Stimulated activated CD8-positive, alpha-beta memory T cell treated with anti-CD3 and anti-CD28 coated beads, Interleukin-2, amount 100 ng/mL, for 1 hour (primary cell): ENCODE data around the gene SLC47A2.

Source experiments
- DNase-seq, 2 donors: peaks; one replicate each; pipeline ENCODE4 v3.0.0-alpha.2; 2020; ENCODE audit warnings: low read depth in 2 of 2

Gene SLC47A2

DNA sequence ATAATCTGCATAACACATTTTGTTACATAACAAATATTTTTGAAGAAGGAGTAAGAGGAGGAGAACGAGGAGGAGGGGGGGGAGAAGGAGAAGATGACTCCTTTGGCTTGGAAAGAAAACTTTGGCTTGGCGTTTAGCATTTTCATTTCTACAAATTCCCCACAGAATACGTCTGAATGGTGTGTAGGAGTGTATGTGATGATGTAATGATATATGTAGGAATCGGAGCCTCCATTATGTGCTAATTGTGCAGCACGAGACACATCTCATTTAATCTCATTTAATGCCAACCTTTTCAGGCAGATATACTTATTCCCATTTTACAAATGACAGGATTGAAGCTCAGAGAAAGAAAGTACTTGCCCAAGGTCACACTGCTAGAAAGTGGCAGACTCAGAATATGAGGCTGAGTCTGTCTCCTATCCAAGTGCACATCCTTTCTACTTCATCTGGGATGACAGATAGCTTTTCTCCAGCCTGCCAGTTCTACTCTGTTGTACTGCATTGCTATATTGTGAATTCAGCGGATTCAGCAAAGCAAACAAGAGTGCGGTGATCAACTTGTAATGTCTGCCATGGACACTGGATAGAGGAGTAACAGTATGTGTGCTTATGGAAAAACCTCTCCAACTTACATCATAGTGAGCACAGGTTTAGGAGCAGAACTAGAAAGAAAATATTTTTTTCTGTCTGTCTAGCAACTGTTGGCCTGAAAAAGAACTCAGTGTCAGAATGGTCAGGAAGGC is 10.4 kb upstream of the SLC47A2 start:
- no peak for DNase-seq

GRCh38 chr17:19725486-19725885 is 9.1 kb upstream of the SLC47A2 start:
- DNase-seq: no peak

- DNase-seq: peak in 1 of 2 donors; percentile 14
Observed at GRCh38 chr17:19724501-19725420, 8.4 kb upstream of the SLC47A2 start.

DNA sequence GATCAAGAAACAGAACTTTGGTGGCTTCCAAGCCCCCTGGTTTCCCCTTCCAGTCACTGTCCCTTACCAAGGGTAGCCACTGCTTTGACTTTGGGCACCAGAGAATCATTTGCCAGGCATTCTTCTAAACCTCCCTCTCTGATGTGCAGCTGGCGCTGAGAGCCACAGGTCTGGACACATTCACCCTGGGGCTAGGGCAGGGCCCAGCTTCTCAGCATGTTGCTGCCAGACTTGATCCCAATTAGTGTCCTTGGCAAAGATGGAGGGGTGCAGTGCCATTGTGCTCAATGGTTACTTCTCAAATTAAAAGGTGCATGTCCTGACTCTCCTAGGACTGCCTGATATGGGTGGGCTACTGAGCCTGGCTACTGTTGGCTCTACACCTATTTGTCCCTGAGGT is 7.6 kb upstream of the SLC47A2 start:
- no peak for DNase-seq

- DNase-seq: no peak
Observed at GRCh38 chr17:19720631-19721426, 4.4 kb upstream of the SLC47A2 start.

GRCh38 chr17:19720210-19720475 is 3.8 kb upstream of the SLC47A2 start:
- DNase-seq: no peak

DNA sequence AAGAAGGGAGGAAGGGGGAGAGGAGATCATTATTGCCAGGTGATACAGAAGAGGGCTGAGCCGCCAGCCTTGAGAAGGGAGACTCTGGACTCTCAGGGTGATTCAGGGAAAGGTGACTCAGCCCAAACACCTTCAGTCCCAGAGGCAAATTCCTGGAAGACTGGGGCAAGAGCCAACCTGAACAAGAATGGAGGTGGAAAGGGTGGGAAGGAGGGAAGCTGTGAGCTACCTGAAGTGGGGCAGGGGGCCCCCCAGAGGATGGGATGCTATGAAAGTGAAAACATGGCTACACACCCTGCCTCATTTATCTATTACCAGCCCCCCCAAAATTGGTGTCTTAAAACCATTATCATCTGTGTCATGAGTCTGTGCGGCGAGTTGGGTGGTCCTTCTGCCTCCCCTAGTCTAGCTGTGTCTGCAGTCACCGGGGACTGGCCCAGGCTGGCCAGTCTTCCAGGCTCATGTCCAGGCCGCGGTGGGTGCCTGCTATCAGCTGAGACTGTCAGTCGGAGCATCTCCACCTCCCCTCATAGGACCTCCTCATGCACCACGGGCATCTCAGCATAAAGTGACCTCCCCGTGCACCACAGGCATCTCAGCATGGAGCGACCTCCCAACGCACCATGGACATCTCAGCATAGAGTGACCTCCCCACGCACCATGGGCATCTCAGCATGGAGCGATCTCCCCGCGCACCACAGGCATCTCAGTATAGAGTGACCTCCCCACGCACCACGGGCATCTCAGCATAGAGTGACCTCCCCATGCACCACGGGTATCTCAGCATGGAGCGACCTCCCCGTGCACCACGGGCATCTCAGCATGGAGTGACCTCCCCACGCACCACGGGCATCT is 3.2 kb upstream of the SLC47A2 start:
- DNase-seq: no peak

GRCh38 chr17:19718613-19719354 is 2.4 kb upstream of the SLC47A2 start:
- no peak for DNase-seq

- no peak for DNase-seq
Observed at GRCh38 chr17:19718041-19718612, 1.7 kb upstream of the SLC47A2 start.

DNA sequence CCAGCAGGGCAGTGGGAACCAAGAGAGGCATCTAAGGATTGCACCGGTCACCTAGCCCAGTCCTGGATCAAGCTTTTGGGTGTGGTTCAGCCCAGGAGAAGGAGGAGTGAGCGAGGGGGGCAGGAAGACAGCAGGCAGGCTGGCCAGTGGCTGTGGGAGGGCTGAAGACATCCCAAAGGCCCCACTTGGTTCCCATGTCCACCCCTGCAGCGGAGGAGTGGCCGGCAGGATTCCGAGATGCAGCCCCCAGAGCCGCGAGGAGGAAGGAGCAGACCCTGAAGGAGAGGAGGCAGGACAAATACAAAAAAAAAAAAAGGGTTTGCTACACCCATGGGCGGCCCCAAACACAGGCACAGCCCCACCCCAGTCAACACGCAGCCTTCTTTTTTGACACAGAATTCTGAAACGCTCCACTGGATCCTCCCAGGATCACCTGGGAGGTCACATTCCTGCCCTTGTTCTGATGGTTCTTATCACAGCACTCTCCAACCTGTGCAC is 1.1 kb upstream of the SLC47A2 start:
- no peak for DNase-seq

DNA sequence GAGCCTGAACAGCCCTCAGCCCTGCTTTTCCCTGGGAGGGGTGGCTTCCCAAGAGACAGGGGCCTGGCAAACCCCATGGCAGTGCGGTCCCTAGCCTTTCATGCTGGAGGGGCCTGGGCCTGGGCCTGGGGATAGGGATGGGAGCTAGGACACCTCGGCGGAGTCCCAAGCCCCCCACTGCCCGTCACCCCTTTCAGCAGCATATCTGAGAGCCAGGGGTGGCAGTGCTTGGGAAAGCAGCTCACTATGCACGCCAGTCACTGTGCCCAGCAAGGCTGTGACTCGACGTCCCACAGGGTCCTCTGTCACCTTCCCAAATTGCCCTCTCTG is 612 bp upstream of the SLC47A2 start:
- DNase-seq: no peak

DNA sequence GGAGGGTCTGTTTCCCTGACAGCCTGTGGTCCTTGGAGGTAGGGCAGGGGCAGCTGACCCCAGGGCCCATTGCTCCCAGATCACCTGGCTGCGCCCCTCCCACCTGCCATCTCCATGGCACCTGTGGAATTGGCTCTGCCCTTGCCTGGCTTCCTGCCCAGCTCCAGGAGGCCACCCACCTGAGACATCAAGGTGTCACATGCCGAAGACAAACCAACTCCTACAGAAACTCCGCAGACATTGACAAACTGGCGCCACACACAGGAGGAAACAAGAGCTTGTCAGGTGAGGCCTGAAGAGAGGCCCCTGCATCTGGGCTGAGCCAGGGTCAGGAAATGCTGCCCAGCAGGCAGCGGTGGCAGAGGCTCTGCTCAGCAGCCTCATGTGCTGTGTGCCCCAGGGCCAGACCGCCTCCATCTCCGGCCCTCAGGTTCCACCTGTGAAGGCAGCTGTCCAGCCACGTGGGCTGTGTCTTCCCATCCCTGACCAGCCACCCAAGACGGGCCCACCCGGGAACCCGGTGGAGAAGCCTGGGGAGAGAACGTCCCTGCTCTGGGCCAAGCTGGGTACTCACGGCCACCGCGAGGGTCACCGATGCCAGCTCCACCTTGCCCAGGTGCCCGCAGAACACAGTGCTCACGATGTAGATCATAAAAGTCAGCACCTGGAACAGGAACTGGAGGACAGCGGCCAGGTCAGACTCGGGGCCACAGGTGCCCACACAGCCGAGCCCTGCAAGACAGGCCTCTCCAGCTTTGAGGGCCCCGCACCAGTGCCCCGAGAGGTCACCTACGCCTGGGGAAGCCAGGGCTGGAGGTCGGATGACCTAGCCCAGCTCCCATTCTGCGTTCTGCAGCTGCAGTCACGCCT is 1.6 kb downstream of the SLC47A2 start:
- no peak for DNase-seq

DNA sequence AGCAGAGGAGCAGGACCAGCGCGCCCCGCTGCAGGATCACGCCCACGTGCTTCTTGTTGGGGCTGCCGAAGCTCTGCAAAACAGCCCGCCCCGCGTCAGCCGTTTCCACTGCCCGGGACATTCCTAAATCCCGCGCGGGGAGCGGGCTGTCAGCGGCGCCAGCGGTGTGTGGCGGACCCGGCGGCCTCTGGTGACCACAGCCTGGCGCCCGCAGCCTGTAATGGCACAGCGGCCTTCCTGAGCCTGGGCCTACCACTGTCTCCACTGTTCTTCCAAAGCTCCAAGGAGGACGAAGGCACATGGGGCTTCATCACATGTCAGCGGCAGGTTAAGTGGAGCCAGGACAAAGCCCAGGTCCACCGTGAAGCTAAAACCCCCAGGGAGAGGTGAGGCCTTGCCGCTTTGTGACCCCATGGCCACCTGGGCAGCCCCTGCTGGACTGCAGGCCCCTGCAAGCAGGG is 2.5 kb downstream of the SLC47A2 start:
- DNase-seq: no peak

GRCh38 chr17:19713462-19713861 is 2.9 kb downstream of the SLC47A2 start:
- DNase-seq: no peak

- no peak for DNase-seq
Observed at GRCh38 chr17:19712436-19713004, 3.9 kb downstream of the SLC47A2 start.

GRCh38 chr17:19709841-19710240 is 6.5 kb downstream of the SLC47A2 start:
- DNase-seq: no peak

GRCh38 chr17:19708431-19709175 is 7.8 kb downstream of the SLC47A2 start:
- no peak for DNase-seq

DNA sequence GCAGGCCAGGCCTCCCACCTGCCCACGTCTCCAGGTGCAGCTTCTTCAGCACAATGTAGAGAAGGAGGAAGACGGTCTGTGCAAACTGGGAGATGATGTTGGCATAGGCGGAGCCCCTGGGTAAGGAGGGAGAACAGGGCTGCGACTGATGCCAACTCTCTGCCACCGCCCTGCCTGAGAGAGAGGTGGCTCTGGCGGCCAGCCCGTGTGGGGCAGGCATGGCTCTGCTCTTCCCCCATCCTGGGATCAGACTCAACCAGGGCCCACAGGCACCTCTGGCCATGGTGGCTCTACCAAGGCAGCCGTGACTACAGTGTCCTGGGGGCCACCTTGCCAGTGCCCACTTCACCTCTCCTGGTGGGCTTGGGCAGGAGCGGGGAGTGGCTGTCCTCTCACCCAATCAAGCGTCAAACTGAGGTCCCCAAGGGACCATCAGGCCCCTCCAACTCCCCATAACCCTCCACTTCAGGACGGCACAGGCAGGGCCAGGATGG is 8.6 kb downstream of the SLC47A2 start:
- no peak for DNase-seq
